GM23338 (cell line): ENCODE measurements around the gene DPYSL3. TPM values are rescaled to one million over a fixed set of nuclear protein-coding genes. Genes with fewer than 3 reads are reported as not detected.
A peak's percentile ranks its signal among the peaks of the same experiment; 100 is the strongest.

Experiments
- ATAC-seq: fragments of 200-7000 bp; cut with Tn5 transposase; 3 replicates; pipeline ENCODE4 v1.9.1; 2020
- DNase-seq: peaks from one replicate; pipeline ENCODE4 v3.0.0-alpha.2; 2015; ENCODE audit warnings: low spot score
- H2AFZ ChIP-seq: fragments of 200-600 bp; sonication (generic); 2 replicates; pipeline ENCODE4 v1.8.0; 2016; ENCODE audit warnings: antibody characterized with exemption, mild to moderate bottlenecking, moderate library complexity
- H3F3A ChIP-seq: fragments of 200-600 bp; sonication (generic); replicated peaks from 2 replicates; pipeline ENCODE4 v1.8.0; 2017; ENCODE audit warnings: antibody characterized with exemption, mixed run types, low read depth
- H3K27ac ChIP-seq: fragments of 200-600 bp; sonication (generic); 2 replicates; pipeline ENCODE4 v1.6.1; 2016; ENCODE audit warnings: low read depth
- H3K27me3 ChIP-seq: fragments of 200-600 bp; sonication (generic); 2 replicates; pipeline ENCODE4 v1.8.0; 2016; ENCODE audit warnings: mild to moderate bottlenecking, mixed run types, moderate library complexity; ENCODE audit not compliant: insufficient read depth
- H3K36me3 ChIP-seq: fragments of 200-600 bp; sonication (generic); 2 replicates; pipeline ENCODE4 v1.8.0; 2016; ENCODE audit warnings: mild to moderate bottlenecking; ENCODE audit not compliant: insufficient read depth
- H3K4me1 ChIP-seq: fragments of 200-600 bp; sonication (generic); 2 replicates; pipeline ENCODE4 v1.8.0; 2016; ENCODE audit warnings: mild to moderate bottlenecking, moderate library complexity; ENCODE audit not compliant: insufficient read depth
- H3K4me2 ChIP-seq: fragments of 200-600 bp; sonication (generic); 2 replicates; pipeline ENCODE4 v1.7.1; 2017; ENCODE audit warnings: mixed run types
- H3K4me3 ChIP-seq: fragments of 200-600 bp; sonication (generic); 2 replicates; pipeline ENCODE4 v1.6.1; 2016; ENCODE audit warnings: mixed run types
- H3K79me2 ChIP-seq: fragments of 200-600 bp; sonication (generic); replicated peaks from 2 replicates; pipeline ENCODE4 v1.8.0; 2017; ENCODE audit warnings: mild to moderate bottlenecking; ENCODE audit not compliant: insufficient read depth
- H3K9me2 ChIP-seq: fragments of 200-600 bp; sonication (generic); 2 replicates; pipeline ENCODE4 v1.8.0; 2017; ENCODE audit not compliant: insufficient read depth
- H4K20me1 ChIP-seq: fragments of 200-600 bp; sonication (generic); replicated peaks from 2 replicates; pipeline ENCODE4 v1.8.0; 2017; ENCODE audit warnings: mild to moderate bottlenecking; ENCODE audit not compliant: insufficient read depth
- H3K27ac Mint-ChIP-seq: 2 replicates; pipeline ENCODE4 v1.8.0; 2020; ENCODE audit warnings: inconsistent platforms, mild to moderate bottlenecking, moderate library complexity, mixed read lengths
- H3K27me3 Mint-ChIP-seq: 3 replicates; pipeline ENCODE4 v1.8.0; 2022; ENCODE audit warnings: low read depth, mild to moderate bottlenecking, moderate library complexity, mixed read lengths, inconsistent platforms; ENCODE audit not compliant: insufficient read depth, poor library complexity
- H3K36me3 Mint-ChIP-seq: 3 replicates; pipeline ENCODE4 v1.8.0; 2021; ENCODE audit warnings: low read depth, mild to moderate bottlenecking, inconsistent platforms, moderate library complexity, mixed read lengths
- H3K4me1 Mint-ChIP-seq: 3 replicates; pipeline ENCODE4 v1.8.0; 2020; ENCODE audit warnings: mild to moderate bottlenecking, inconsistent platforms, mixed read lengths
- H3K4me3 Mint-ChIP-seq: 3 replicates; pipeline ENCODE4 v1.8.0; 2021; ENCODE audit warnings: moderate library complexity, mild to moderate bottlenecking, inconsistent platforms, mixed read lengths
- H3K9me3 Mint-ChIP-seq: 3 replicates; pipeline ENCODE4 v1.8.0; 2020; ENCODE audit warnings: moderate library complexity, mild to moderate bottlenecking, inconsistent platforms, mixed read lengths
- CREB1 ChIP-seq: fragments of 250-450 bp; sonication (Bioruptor Pico); IDR thresholded peaks from 2 replicates; pipeline ENCODE4 v1.5.0; 2020; ENCODE audit warnings: low read depth, mild to moderate bottlenecking, moderate library complexity
- EZH2 ChIP-seq: fragments of 200-600 bp; sonication (generic); IDR thresholded peaks from one replicate; pipeline ENCODE4 v1.8.0; 2017; ENCODE audit warnings: antibody characterized with exemption, mild to moderate bottlenecking, low read depth; ENCODE audit not compliant: unreplicated experiment
- JUNB ChIP-seq: IDR thresholded peaks from one replicate; pipeline ENCODE4 v1.6.1; 2016; ENCODE audit warnings: antibody characterized with exemption; ENCODE audit not compliant: unreplicated experiment
- NANOG ChIP-seq: IDR thresholded peaks from 2 replicates; pipeline ENCODE4 v1.6.1; 2016; ENCODE audit warnings: antibody characterized with exemption, borderline replicate concordance
- POLR2AphosphoS5 ChIP-seq: IDR thresholded peaks from 2 replicates; pipeline ENCODE4 v1.6.1; 2016; ENCODE audit warnings: antibody characterized with exemption, low read depth
- STAT1 ChIP-seq: IDR thresholded peaks from one replicate; pipeline ENCODE4 v1.6.1; 2016; ENCODE audit warnings: antibody characterized with exemption; ENCODE audit not compliant: unreplicated experiment
- ZNF114 ChIP-seq: fragments of 250-450 bp; sonication (Bioruptor Pico); IDR thresholded peaks from 2 replicates; pipeline ENCODE4 v1.5.0; 2020; ENCODE audit warnings: mild to moderate bottlenecking, moderate library complexity
- polyA plus RNA-seq: library from polyadenylated mRNA; unstranded; fragments of >200 nt; fragmentation: Nextera tagmentation; extraction: Ambion mirVana; gene quantifications from 2 replicates; pipeline ENCODE4 v1.2.1, GENCODE V29; 2016
- total RNA-seq: library from RNA; depleted of rRNA; stranded (reverse); fragments of >200 nt; shearing (Covaris generic); gene quantifications from 2 replicates; pipeline ENCODE4 v1.2.3, GENCODE V29; 2014
- TF ChIP-seq, protein P1 (sequence below): IDR thresholded peaks from 2 replicates; pipeline ENCODE4 v1.6.1; 2016; ENCODE audit warnings: antibody characterized with exemption
- TF ChIP-seq, protein P2 (sequence below): fragments of 250-450 bp; sonication (Bioruptor Pico); IDR thresholded peaks from 2 replicates; pipeline ENCODE4 v1.5.0; 2020; ENCODE audit warnings: mild to moderate bottlenecking, moderate library complexity

Gene DPYSL3
- total and polyA plus RNA-seq, 2 experiments from 2014 or later: 97.6 to 455 TPM

DNA sequence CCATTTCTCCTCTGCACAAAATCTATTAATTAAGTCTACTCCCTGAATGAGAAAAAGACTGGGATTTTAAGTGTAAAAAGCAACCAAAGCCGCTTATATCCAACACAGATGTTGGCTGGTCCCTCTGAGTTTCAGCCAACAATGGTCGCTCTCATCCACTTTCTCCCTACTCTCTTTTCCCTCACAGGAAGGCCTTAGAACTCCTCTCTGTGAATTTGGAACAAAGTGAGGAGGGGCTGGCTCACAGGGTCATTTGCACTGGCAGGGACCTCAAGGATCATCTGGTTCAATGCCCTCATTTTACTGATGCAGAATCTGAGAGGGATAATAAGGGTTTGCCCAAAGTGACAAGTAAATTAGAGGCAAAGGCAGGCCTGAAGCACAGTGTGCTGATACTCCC lies 64.0 kb downstream of the DPYSL3 start:
- H3K27ac ChIP-seq: peak overlapping the region; percentile 13; the same call in 1 of the 2 replicates
- no peaks in the 10 kb centered on the region for H3K9me3 Mint-ChIP-seq
- H3K36me3 ChIP-seq: peaks cover 9% of the 10 kb centered on the region; the same call in 1 of the 2 replicates
- peaks cover 52% of the 10 kb centered on the region for H3K36me3 Mint-ChIP-seq
- no peaks in the 10 kb centered on the region for H3K27me3 ChIP-seq
- peaks cover 84% of the 10 kb centered on the region for H4K20me1 ChIP-seq
- H3K4me1 ChIP-seq: peaks cover 86% of the 10 kb centered on the region
- no peak overlapping the region for H3K4me3 ChIP-seq
- H3K27ac Mint-ChIP-seq: no peak overlapping the region
- H3K9me2 ChIP-seq: no peaks in the 10 kb centered on the region
- H3K79me2 ChIP-seq: peaks cover 100% of the 10 kb centered on the region
- peaks cover 77% of the 10 kb centered on the region for H3K4me1 Mint-ChIP-seq
- no peak overlapping the region for H2AFZ ChIP-seq
- no peak for DNase-seq
- H3K4me3 Mint-ChIP-seq: no peak overlapping the region
- peaks cover 4% of the 10 kb centered on the region for H3K27me3 Mint-ChIP-seq
- no peak overlapping the region for H3K4me2 ChIP-seq
- TF ChIP-seq ZNF114 (no peak), NANOG (no peak), CREB1 (no peak), JUNB (no peak), STAT1 (no peak), POLR2AphosphoS5 (no peak), EZH2 (no peak)
- TF ChIP-seq, protein P1, sequence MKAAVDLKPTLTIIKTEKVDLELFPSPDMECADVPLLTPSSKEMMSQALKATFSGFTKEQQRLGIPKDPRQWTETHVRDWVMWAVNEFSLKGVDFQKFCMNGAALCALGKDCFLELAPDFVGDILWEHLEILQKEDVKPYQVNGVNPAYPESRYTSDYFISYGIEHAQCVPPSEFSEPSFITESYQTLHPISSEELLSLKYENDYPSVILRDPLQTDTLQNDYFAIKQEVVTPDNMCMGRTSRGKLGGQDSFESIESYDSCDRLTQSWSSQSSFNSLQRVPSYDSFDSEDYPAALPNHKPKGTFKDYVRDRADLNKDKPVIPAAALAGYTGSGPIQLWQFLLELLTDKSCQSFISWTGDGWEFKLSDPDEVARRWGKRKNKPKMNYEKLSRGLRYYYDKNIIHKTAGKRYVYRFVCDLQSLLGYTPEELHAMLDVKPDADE: no peak
- TF ChIP-seq, protein P2, sequence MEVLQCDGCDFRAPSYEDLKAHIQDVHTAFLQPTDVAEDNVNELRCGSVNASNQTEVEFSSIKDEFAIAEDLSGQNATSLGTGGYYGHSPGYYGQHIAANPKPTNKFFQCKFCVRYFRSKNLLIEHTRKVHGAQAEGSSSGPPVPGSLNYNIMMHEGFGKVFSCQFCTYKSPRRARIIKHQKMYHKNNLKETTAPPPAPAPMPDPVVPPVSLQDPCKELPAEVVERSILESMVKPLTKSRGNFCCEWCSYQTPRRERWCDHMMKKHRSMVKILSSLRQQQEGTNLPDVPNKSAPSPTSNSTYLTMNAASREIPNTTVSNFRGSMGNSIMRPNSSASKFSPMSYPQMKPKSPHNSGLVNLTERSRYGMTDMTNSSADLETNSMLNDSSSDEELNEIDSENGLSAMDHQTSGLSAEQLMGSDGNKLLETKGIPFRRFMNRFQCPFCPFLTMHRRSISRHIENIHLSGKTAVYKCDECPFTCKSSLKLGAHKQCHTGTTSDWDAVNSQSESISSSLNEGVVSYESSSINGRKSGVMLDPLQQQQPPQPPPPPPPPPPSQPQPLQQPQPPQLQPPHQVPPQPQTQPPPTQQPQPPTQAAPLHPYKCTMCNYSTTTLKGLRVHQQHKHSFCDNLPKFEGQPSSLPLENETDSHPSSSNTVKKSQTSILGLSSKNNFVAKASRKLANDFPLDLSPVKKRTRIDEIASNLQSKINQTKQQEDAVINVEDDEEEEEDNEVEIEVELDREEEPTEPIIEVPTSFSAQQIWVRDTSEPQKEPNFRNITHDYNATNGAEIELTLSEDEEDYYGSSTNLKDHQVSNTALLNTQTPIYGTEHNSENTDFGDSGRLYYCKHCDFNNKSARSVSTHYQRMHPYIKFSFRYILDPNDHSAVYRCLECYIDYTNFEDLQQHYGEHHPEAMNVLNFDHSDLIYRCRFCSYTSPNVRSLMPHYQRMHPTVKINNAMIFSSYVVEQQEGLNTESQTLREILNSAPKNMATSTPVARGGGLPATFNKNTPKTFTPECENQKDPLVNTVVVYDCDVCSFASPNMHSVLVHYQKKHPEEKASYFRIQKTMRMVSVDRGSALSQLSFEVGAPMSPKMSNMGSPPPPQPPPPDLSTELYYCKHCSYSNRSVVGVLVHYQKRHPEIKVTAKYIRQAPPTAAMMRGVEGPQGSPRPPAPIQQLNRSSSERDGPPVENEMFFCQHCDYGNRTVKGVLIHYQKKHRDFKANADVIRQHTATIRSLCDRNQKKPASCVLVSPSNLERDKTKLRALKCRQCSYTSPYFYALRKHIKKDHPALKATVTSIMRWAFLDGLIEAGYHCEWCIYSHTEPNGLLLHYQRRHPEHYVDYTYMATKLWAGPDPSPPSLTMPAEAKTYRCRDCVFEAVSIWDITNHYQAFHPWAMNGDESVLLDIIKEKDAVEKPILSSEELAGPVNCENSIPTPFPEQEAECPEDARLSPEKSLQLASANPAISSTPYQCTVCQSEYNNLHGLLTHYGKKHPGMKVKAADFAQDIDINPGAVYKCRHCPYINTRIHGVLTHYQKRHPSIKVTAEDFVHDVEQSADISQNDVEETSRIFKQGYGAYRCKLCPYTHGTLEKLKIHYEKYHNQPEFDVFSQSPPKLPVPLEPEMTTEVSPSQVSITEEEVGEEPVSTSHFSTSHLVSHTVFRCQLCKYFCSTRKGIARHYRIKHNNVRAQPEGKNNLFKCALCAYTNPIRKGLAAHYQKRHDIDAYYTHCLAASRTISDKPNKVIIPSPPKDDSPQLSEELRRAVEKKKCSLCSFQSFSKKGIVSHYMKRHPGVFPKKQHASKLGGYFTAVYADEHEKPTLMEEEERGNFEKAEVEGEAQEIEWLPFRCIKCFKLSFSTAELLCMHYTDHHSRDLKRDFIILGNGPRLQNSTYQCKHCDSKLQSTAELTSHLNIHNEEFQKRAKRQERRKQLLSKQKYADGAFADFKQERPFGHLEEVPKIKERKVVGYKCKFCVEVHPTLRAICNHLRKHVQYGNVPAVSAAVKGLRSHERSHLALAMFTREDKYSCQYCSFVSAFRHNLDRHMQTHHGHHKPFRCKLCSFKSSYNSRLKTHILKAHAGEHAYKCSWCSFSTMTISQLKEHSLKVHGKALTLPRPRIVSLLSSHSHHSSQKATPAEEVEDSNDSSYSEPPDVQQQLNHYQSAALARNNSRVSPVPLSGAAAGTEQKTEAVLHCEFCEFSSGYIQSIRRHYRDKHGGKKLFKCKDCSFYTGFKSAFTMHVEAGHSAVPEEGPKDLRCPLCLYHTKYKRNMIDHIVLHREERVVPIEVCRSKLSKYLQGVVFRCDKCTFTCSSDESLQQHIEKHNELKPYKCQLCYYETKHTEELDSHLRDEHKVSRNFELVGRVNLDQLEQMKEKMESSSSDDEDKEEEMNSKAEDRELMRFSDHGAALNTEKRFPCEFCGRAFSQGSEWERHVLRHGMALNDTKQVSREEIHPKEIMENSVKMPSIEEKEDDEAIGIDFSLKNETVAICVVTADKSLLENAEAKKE (CRISPR knock-in tag): no peak
- H3F3A ChIP-seq: peaks cover 16% of the 10 kb centered on the region; the same call in 1 of the 2 replicates
- ATAC-seq: no peak
